ENCODE data around the gene SLMAP. TPM values are rescaled to one million over a fixed set of nuclear protein-coding genes. Genes with fewer than 3 reads are reported as not detected.
A peak's percentile ranks its signal among the peaks of the same experiment; 100 is the strongest.

The SLMAP gene
- total RNA-seq, 1 donor from 2014 or later = 71.5 TPM

DNA sequence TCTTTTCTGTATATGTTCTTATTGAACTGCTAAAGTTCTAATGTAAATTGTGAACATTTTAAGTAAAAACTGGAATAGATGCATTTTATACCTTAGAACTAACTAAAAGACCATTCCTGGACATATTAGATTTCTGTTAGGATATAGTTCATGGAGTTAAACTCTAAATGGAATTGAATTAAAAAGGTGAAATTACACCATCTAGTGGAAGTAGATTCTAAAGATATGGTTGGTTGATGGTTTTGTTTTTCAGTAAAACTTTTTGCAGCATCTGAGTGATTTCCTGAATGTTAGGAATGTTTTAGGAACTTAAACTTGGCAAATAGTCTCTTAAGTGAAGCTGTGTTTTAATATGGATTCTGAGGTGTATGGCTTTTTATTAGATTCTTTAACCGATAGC is 96.8 kb downstream of the SLMAP start:
- Mint-ChIP-seq H3K27ac (ENCODE audit: unreplicated experiment) (no peak overlapping the region), H3K9me3 (ENCODE audit: unreplicated experiment) (no peaks in the 10 kb centered on the region), H3K4me1 (ENCODE audit: unreplicated experiment) (peaks cover 5% of the 10 kb centered on the region), H3K27me3 (ENCODE audit: unreplicated experiment) (no peaks in the 10 kb centered on the region), H3K36me3 (ENCODE audit: unreplicated experiment) (peaks cover 3% of the 10 kb centered on the region), H3K4me3 (ENCODE audit: unreplicated experiment) (no peak overlapping the region)
- TF ChIP-seq, protein P1, sequence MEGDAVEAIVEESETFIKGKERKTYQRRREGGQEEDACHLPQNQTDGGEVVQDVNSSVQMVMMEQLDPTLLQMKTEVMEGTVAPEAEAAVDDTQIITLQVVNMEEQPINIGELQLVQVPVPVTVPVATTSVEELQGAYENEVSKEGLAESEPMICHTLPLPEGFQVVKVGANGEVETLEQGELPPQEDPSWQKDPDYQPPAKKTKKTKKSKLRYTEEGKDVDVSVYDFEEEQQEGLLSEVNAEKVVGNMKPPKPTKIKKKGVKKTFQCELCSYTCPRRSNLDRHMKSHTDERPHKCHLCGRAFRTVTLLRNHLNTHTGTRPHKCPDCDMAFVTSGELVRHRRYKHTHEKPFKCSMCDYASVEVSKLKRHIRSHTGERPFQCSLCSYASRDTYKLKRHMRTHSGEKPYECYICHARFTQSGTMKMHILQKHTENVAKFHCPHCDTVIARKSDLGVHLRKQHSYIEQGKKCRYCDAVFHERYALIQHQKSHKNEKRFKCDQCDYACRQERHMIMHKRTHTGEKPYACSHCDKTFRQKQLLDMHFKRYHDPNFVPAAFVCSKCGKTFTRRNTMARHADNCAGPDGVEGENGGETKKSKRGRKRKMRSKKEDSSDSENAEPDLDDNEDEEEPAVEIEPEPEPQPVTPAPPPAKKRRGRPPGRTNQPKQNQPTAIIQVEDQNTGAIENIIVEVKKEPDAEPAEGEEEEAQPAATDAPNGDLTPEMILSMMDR (IDR thresholded peaks at IDR 0.05) = peak; percentile 54
- DNase-seq (ENCODE audit: extremely low spot score, unreplicated experiment) = no peak

DNA sequence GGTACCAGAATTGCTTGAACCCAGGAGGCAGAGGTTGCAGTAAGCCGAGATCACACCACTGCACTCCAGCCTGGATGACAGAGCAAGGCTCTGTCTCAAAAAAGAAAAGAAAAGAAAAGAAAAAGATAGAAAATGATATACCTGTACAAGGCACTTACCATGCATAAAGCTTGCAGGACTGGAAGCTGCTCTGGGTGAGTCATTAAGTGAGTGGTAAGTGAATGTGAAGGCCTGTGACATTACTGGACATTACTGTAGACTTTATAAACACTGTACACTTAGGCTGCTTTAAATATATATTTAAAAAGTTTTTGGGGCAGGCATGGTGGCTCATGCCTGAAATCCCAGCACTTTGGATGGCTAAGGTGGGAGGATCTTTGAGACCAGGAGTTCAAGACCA is 99.2 kb downstream of the SLMAP start:
- Mint-ChIP-seq H3K4me3 (ENCODE audit: unreplicated experiment) (no peak overlapping the region), H3K9me3 (ENCODE audit: unreplicated experiment) (no peaks in the 10 kb centered on the region), H3K27ac (ENCODE audit: unreplicated experiment) (no peak overlapping the region), H3K4me1 (ENCODE audit: unreplicated experiment) (peaks cover 5% of the 10 kb centered on the region), H3K36me3 (ENCODE audit: unreplicated experiment) (peaks cover 7% of the 10 kb centered on the region), H3K27me3 (ENCODE audit: unreplicated experiment) (no peaks in the 10 kb centered on the region)
- TF ChIP-seq, protein P1 (IDR thresholded peaks at IDR 0.05) = no peak
- DNase-seq (ENCODE audit: extremely low spot score, unreplicated experiment) = no peak

DNA sequence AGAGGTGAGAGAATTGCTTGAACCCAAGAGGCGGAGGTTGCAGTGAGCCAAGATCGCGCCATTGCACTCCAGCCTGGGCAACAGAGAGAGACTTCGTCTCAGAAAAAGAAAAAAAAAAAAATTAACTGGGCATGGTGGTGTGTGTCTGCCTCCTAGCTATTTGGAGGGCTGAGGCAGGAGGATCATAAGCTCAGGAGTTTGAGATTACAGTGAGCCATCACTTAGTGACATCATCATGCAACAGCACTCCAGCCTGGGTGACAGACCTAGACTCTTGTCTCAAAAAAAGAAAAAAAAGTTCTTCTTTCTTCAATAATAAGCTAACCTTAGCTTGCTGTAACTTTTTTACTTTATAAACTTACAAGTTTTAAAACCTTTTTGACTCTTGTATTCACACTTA is 99.8 kb downstream of the SLMAP start:
- Mint-ChIP-seq H3K36me3 (ENCODE audit: unreplicated experiment) (peaks cover 7% of the 10 kb centered on the region), H3K27me3 (ENCODE audit: unreplicated experiment) (no peaks in the 10 kb centered on the region), H3K27ac (ENCODE audit: unreplicated experiment) (no peak overlapping the region), H3K4me1 (ENCODE audit: unreplicated experiment) (peaks cover 5% of the 10 kb centered on the region), H3K4me3 (ENCODE audit: unreplicated experiment) (no peak overlapping the region), H3K9me3 (ENCODE audit: unreplicated experiment) (no peaks in the 10 kb centered on the region)
- no peak for DNase-seq (ENCODE audit: extremely low spot score, unreplicated experiment)
- TF ChIP-seq, protein P1 (IDR thresholded peaks at IDR 0.05) = no peak

DNA sequence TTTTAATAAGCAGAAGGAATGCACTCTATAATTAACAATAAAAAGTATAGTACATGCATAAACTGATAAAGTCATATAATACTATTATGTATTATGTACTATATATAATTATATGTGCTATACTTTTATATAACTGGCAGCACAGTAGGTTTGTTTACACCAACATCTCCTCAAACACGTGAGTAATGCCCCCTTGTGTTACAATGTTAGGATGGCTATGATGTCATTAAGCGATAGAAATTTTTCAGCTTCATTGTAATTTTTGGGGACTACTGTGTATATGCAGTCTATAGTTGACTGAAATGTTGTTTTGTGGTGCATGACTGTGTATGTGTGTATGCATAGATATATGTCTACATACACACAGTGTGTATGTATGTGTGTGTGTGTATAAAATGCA is 100.6 kb downstream of the SLMAP start:
- no peak for DNase-seq (ENCODE audit: extremely low spot score, unreplicated experiment)
- Mint-ChIP-seq H3K9me3 (ENCODE audit: unreplicated experiment) (no peaks in the 10 kb centered on the region), H3K4me1 (ENCODE audit: unreplicated experiment) (peaks cover 5% of the 10 kb centered on the region), H3K27ac (ENCODE audit: unreplicated experiment) (no peak overlapping the region), H3K27me3 (ENCODE audit: unreplicated experiment) (no peaks in the 10 kb centered on the region), H3K4me3 (ENCODE audit: unreplicated experiment) (no peak overlapping the region), H3K36me3 (ENCODE audit: unreplicated experiment) (peaks cover 10% of the 10 kb centered on the region)
- TF ChIP-seq, protein P1 (IDR thresholded peaks at IDR 0.05) = no peak

DNA sequence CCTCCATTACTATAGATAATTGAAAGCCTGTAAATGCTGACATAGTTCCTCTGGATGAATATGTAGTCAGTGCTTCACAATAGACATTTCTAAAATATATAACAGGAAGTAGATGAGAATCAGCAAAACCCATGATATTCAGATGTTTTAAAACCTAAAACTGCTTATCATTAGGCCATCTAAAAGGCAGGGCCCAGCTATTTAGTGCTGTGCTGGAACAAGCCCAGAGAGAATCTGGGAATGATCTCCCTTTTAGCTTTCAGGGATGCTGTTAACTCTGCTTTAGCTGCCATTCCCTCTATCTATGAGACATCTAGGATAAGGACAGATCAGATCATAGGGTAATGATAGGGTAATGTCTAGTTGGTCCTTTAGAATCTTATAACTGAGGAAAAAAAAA is 106.8 kb downstream of the SLMAP start:
- no peak for DNase-seq (ENCODE audit: extremely low spot score, unreplicated experiment)
- peaks cover 17% of the 10 kb centered on the region for H3K36me3 Mint-ChIP-seq (ENCODE audit: unreplicated experiment)
- peaks cover 6% of the 10 kb centered on the region for H3K4me1 Mint-ChIP-seq (ENCODE audit: unreplicated experiment)
- no peak overlapping the region for H3K27ac Mint-ChIP-seq (ENCODE audit: unreplicated experiment)
- H3K27me3 Mint-ChIP-seq (ENCODE audit: unreplicated experiment) = no peaks in the 10 kb centered on the region
- TF ChIP-seq, protein P1 (IDR thresholded peaks at IDR 0.05) = no peak
- no peaks in the 10 kb centered on the region for H3K9me3 Mint-ChIP-seq (ENCODE audit: unreplicated experiment)
- no peak overlapping the region for H3K4me3 Mint-ChIP-seq (ENCODE audit: unreplicated experiment)
